Frontal cortex (tissue), 4 donors: ENCODE measurements around the gene PLA2R1. TPM values are rescaled to one million over a fixed set of nuclear protein-coding genes. Genes with fewer than 3 reads are reported as not detected.
"Not testable (repeated sequence)": the region's sequence is repeated elsewhere in the genome, so short reads cannot be mapped to it uniquely, and the experiment has no call there.

ENCODE experiments used
- DNase-seq, 2 donors: peaks; one replicate each; pipeline ENCODE4 v3.0.0; 2012; ENCODE audit warnings: low spot score in 2 of 2
- FAIRE-seq: peaks from 2 replicates; lab custom pipeline; 2012; peaks lifted over from hg19 to GRCh38; lab: Jason Lieb, UNC
- total RNA-seq: library from RNA; depleted of rRNA; stranded (reverse); fragments of >200 nt; gene quantifications from one replicate; pipeline ENCODE4 v1.2.3, GENCODE V29; 2014
- donor health status: control.
- donor health status: control.
- donor health status: control.

PLA2R1 gene
- total RNA-seq, 1 donor from 2014 or later: 1.6 TPM

DNA sequence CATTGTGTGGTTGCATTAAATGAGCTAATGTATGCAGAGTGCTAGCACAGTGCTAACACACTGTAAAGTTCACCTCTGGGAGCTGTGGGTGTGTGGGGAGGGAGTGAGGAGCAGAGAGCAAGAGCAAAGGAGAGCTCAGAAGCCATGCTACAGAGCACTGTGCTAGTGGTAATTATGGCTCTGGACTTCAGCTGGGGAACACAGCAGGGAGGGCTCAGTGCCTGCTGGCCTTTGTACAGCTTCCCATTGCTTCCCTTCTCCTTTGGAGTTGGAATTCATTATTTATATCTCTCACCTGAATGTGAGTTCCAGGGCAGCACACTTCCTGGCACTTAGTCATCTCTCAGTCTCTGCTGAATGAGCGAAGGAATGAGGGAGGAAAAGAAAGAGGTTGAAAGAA lies 2.5 kb upstream of the PLA2R1 start:
- no peak for DNase-seq

DNA sequence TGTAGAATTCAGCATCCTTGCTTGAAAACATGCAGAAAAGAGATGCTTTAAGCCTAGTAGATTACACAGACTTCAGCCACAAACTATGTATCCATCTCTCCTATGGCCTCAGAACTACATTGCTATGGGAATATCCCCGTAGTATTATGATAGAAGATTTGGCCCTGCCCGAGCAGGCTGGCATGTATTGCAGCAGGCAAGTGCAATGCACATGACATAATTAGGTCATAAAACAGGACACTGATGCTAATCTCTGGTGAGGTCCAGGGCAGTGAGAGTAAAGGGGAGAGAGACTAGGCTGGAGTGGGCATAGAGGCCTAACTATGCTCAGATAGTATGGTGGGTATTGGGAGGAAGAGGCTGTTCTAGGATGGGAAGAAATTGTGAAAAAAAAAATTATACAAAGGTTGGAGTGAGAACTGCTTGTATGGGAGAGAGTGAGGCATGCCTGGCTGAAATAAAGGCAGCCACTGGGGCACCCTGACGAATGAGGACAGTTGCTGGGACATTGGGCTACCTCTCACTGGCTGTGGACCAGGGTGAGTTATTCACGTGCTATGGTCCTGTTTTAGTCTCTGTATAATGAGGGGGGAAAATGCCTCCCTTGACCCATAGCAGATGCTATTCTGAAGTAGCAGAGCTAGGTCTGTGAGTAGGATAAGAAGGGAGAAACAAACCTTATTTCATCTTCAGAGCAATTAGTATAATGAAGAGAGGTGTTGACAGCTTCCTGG lies 1.6 kb upstream of the PLA2R1 start:
- DNase-seq (no peak), FAIRE-seq (no peak)

More for the DNA sequence above, 2.5 kb upstream of the PLA2R1 start:
- FAIRE-seq: no peak

DNA sequence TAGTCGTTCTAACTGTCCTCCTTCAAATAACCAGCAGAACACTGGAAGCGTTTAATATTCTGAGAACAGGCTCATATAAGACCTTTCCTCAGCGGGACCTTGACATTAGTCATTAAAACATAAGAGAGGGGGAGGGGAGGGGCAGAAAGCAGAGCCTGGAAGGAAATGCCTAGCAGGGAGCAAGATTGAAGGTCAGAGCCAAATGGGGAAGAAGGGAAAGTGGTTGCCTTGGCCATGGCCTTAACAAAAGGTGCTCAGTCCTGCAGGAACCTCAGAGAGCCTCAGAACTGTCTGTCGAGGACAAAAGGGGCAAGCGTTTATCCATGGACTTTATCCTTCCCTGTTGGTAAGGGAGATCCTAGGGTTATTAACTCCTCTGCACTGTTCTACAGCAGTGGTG lies 856 bp upstream of the PLA2R1 start:
- DNase-seq (no peak), FAIRE-seq (no peak)

DNA sequence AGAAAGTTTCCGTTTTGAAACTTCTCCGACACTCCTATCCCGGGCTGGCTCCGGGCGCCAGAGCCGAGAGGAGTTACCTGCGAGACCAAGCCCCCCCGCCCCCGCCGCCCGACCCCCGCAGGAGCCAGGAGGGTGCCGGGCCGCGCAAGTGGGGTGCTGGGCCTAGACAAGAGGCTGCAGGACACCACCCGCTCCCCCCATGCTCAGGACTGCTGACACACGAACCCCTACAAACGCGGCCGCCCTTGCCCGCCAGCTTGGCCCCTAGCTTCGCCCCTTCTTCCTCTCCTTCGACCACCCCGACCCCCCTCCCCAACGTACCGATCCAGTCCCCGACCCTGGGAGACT lies 497 bp downstream of the PLA2R1 start:
- FAIRE-seq: no peak
- DNase-seq: peak in 1 of 2 donors; percentile 24

DNA sequence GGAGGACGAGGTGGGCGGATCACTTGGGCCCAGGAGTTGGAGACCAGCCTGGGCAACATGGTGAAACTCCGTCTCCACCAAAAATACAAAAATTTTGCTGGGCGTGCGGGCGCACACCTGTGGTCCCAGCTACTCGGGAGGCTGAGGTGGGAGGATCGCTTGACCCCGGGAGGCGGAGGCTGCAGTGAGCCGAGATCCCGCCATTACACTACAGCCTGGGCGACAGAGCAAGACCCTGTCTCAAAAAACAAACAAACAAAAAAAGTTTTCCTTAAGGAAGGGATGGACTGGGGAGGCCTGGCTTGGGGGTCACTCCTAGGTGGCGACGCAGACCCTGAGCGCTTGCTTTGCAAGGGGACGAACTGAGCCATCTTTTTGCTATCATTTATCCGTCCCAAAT lies 882 bp downstream of the PLA2R1 start:
- FAIRE-seq (no peak), DNase-seq (no peak)

DNA sequence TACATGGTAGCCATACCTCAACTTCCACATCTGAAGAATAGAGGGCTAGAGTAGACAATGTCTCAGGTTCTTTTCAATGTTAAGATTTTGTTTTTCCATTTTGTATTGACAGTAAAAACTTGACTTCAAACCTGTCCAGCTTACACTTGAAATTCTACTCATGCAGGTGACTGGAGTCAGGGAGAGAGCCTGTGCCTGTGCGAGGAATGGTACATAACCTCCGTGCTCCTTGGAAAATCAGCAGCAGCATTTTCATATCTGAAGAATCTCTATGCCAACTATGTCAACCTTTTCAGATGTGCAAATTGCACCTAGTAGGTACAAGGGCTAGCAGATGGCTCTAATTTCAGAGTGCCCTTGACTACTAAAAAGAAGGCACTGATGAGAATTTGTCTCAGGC lies 2.1 kb downstream of the PLA2R1 start:
- FAIRE-seq (no peak), DNase-seq (no peak)

DNA sequence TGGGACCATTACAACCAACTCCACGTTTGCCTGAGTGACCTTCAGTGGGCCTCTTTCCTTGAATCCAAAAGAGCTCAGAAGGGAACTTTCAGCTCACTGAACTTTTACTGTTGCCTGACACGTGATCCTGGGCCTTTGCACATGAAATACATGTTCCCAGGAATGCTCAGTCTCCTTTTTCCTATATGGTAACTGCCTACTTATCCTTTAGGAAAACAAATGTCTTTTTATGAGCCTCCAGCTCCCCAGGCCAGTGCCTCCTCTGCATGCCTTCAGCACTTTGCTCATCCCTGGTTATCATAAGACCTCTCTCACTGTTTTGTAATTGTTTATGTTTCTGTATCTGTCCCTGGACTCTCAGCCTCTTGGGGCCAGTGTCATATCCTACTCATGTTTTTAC lies 5.1 kb downstream of the PLA2R1 start:
- no peak for DNase-seq
- no peak for FAIRE-seq

DNA sequence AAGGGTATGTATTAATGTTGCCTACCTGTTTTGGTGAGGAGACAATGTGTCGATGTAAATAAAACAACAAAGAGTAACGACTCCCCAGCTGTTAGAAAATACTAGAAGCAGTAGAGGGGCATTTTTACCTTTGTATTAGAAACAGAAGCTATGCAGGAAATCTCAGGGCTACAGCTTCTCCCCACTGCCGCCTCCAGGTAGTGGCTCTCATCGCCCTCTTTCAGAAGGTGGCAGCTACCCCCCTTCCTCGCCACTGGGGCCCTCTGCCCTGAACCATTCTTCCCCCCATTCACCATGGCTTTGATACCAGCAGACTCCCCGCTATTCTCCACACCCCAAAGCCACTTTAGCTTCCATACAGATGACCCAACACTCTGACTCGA lies 6.7 kb downstream of the PLA2R1 start:
- FAIRE-seq: no peak
- no peak for DNase-seq

DNA sequence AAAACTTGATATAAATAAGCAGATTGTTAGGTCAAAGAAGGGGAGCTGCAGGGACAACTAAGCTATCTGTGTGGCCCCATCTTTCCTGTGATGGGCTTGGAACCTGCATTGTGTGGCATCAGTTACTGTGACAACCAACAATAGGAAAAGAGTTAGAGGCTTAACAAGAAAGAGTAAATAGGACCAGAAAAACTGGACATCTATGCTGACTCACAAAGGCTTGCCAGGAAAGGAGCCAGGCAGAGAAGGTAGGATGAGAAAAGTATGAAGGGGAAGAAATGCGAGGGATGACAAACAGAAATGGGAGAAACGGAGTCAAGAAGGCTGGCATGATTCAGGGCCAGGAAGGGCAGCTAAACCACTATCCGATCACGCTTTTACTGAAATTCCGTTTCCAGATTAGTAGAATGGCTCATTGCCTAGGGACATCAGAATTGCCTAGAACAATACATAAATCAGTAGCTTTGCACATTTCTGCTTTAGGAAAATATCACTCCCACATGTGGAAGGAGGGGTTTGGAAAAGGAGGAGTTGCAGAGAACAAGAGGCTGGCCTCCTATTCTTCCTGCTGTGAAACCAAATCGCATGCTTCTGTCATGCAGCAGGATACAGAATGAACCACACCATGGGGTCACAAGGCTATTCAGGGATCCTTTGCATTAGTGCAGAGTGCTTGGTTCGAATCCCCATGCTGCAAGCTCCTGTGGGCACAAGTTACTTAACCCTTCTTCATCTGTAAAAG lies 7.3 kb downstream of the PLA2R1 start:
- DNase-seq: no peak
- no peak for FAIRE-seq

DNA sequence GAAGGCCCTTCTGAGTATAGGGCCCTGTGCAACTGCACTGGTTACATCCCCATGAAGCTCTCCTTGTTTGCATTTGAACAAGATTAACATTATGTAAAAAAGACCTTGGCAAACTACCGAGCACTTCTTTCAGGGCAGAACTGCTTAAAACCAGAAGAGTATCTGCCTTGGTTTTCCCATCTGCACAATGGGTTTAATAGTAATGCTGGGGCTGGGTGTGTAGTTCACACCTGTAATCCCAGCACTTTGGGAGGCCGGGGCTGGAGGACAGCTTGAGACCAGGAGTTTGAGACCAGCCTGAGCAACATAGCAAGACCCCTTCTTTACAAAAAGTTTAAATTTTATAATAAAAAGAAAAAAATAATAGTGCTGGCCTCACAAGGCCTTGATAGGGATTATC lies 8.5 kb downstream of the PLA2R1 start:
- no peak for DNase-seq
- no peak for FAIRE-seq

DNA sequence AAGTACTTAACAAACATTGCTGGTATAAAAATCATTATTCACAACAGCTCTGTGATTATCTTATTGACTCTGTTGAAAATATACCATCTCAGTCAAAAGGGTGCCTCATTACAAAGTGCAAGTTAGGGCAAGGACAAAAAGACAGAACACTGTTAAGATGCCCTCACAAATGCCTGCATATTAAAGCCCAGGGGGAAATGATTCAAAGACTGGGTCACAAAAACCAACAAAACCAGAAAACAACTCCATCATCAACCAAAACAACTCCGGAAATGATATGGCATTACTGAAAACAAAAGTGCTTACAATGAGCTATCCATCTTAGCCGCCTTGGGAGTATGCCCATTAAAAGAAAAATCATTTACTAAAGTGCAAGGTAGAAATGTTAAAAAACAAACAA lies 9.9 kb downstream of the PLA2R1 start:
- no peak for FAIRE-seq
- no peak for DNase-seq

DNA sequence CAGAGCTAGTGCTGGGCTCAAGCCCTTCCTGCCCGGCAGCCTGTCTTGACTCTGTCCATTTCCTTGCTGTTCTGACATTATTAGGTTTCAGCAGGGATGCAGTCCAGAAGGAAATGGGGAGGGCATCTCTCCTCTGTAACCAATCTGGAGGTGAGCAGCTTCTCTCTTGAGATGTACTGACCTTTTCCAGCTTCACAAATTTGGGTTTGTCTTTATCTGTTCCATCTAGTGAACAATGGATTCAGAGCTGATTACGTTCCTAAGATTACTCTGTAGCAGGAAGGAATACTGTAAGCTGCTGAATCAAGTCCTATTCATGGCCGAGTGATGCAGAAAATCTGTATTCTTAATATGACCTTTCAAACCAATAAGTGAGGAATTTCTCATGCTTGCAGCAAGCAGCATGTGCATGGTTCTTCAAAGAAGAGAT lies 11.0 kb downstream of the PLA2R1 start:
- no peak for DNase-seq
- no peak for FAIRE-seq

DNA sequence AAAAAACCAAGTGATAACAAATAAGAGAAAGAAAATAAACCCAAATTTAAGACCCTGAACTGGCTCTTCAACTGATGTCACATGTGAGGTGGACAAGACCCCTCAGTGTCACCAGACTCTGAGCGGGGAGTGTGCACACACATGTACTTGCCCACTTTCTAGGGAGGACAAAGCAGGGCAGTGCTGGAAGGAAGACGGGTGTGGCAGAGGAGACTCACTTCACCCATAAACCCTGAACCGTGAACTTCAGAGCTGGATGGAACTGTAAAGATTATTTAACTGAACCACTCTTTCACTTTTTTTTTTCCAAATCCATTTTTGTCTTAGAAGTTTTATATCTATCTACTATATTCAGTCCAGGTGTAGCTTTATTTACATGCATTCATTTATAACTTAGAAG lies 12.3 kb downstream of the PLA2R1 start:
- no peak for FAIRE-seq
- DNase-seq: no peak

DNA sequence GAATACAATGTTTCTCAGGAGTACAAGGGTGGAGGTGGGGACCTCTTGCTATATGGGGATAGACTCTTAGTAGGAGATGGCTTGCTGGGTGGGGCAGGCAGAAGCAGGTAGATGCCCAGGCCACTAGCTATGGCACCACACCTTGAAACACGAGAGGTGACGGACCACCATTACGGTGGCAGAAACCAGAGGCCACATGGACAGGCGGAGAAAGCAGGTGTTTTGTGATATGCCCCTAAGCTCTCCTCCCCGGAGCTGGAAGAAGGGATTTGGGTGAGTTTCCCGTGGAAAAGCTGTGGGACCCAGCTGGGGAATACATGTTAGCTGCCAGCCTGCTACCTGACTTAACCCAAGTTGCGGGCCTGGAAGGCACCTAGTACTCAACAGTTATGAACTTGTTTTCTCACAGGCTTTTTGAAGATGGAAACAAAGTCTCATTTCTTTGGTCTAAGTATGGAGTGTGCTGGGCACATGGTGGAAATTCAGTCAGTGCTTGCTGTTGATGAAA lies 16.7 kb downstream of the PLA2R1 start:
- DNase-seq: no peak
- FAIRE-seq: no peak

DNA sequence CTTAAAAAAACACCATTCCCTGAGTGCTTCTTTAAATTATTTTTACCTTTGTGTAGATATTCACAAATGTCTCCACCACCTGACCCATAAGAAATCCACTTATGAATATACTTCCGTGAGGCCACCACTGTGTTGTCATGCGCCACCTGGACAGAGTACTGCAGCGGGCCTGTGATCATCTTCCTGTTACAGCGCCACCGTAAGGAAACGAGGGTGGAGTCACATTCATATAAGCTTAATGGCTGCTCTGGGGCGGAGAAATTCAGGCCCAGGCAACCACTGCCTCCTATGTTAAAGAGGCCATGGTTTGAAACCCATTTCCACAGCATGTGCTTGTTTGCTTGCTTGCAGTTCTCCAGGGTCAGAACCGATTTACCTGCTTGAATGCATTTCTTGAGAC lies 17.7 kb downstream of the PLA2R1 start:
- FAIRE-seq (no peak), DNase-seq (no peak)

DNA sequence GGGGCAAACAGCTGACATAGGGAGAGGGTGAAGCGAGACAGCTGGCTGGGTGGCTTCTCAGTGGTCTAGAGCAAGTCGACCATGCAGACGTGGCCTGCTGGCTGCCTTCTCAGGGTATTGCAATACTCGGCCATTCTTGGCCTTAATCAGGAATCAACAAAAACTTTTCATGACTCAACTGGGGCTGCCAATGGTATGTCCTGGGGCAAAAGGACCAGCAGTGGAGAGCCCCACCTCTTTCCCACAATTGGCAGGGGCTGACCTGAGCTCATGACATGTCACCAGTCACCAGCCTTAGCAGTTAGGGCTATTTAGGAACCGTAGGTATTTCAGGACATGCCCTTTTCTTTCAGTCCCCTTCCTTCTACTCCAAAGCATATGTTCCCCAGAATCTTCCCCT lies 19.1 kb downstream of the PLA2R1 start:
- no peak for FAIRE-seq
- no peak for DNase-seq

DNA sequence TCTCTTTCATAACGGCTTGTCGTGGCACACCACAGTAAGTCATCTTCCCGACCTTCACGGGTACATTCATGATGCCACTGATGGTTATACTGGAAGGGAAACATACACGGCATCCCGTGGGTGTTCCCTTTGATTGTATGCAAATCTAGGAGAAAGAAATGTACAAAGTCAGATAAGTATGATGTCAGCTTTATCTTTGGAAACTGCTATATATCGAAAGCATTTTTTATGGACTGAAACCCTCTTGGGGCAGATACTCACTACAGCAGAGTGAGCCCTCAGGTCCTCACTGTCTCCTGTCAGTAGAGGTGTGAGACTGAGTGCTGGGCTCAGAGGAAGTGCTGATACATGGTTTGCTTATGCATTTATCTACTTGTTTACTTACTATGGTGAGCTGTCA lies 20.4 kb downstream of the PLA2R1 start:
- no peak for FAIRE-seq
- DNase-seq: no peak

DNA sequence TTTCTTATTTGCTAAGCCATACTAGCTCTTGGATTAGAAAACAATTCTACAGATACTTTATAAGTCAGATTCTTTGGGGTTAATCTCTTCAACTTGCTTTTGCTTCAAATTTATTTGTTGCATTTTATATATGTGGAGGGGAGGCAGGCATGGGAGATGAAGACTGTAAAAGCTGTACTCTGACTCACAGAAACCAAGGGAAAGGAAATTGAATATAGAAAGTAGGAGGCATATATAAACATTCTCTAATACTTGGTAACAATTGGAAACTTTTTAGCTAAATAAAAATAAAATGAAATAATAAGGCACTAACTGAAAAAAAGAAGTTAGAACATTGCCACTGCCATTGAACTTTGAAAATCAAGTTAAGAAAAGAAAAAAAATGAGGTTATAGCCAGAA lies 21.3 kb downstream of the PLA2R1 start:
- FAIRE-seq (no peak), DNase-seq (no peak)

DNA sequence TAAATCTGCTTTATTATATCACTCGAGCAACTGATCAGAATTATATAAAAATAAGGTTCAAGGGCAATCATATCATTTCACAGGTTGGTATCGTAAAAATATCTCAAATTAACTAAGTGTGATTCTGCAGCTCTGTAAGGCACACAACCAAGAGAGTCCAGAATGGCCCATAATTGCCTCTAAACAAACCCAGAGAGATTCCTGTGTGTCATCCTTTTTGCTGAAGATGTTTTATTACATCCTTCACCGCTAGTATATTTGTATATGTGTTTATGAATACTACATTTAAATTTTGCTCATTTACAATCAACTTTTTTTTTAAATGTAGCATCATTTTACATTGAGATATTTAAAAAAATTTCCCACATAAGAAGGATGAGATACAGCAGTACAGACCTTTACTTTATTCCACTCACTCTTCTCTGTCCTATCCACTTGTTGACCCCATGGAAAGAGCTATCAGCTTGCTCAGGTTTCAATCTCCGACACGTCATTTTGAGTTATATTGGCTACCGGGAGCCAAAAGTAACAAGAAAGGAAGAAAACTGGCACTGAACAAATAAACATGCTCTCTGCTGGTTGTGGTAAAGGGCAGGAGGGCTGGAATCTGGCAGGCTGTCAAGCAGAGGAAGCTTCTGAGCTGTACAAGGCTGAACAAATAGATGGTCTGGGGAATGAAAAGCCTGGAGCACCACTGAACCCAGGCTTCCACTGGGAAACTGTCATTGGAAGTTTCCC lies 23.1 kb downstream of the PLA2R1 start:
- DNase-seq (no peak), FAIRE-seq (no peak)

DNA sequence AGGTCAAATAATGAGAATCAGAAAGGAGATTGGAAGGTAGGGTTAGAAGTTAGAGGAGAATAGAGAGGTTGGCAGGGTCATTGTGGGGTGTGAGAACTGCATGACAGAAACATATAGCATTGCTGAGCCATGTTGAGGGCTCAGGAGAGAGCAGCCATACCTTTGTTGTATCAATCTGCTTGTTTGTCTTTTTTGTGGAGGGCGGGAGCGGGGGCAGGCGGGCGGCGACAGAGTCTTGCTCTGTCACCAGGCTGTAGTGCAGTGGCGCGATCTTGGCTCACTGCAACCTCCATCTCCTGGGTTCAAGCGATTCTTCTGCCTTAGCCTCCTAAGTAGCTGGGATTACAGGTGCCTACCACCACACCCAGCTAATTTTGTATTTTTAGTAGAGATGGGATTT lies 23.8 kb downstream of the PLA2R1 start:
- FAIRE-seq, DNase-seq: not testable (repeated sequence)

DNA sequence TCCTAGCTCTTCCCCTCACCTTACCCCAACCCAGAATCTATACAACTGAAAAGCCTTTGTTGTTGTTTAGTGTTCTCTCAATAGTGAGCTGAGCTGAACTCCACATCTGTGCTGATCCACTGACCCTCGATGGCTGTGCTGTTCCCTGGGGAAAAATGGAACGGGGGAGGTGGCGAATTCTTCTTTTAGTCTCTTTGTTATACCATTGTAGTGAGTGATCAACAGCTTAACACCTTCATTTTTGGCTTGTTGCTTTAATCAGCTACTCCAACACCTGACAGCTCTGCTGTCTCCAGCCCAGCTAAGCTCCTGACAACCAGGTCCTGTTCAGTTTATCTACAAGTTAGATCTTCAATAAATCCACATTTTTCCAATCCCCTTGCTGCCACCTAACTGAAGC lies 25.7 kb downstream of the PLA2R1 start:
- FAIRE-seq: no peak
- no peak for DNase-seq
